ENCODE measurements around the gene PRRX2. TPM values are rescaled to one million over a fixed set of nuclear protein-coding genes. Genes with fewer than 3 reads are reported as not detected.

Gene PRRX2
- total and polyA plus RNA-seq, 2 donors (not counting 1 experiment from before 2014, with no cell fraction given), result not detected

DNA sequence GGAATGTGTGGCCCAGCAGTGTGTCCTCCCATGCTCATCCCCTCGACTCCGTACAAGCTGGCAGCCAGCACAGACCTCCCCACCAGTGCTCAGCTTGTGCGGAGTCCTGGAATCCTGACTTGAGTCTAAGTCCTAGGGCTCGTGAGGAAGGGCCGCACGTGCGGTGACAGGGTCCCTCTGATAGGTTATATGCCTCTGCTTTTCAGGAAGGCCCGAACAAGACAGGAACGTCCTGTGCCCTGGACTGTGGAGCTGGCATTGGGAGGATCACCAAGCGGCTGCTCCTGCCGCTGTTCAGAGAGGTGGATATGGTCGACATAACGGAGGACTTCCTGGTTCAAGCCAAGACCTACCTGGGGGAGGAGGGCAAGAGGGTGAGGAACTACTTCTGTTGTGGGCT, 31.6 kb upstream of the PRRX2 start:
- DNase-seq, result no peak
- Histone ChIP-seq H3K27ac (ENCODE audit: low read length in 2 of 2) (no peak overlapping the region), H3K36me3 (replicated peaks in 1 of 2; ENCODE audit: control extremely low read depth in 1 of 2, control insufficient read depth in 1 of 2, extremely low read depth in 1 of 2, insufficient read depth in 2 of 2, low read length in 1 of 2) (peaks cover 2 to 58% of the 10 kb centered on the region in 2 experiments), H3K9ac (ENCODE audit: low read length) (no peak overlapping the region), H3K79me2 (ENCODE audit: control insufficient read depth, insufficient read depth, low read length) (peaks cover 49% of the 10 kb centered on the region), H3K4me3 (ENCODE audit: control extremely low read depth in 1 of 5, extremely low read depth in 1 of 5, insufficient read depth in 1 of 5, low read depth in 2 of 5, low read length in 4 of 5) (no peak overlapping the region), H3K4me1 (ENCODE audit: control insufficient read depth in 2 of 2, insufficient read depth in 2 of 2, low read length in 2 of 2) (no peaks in the 10 kb centered on the region), H3K27me3 (replicated peaks in 1 of 4; ENCODE audit: control extremely low read depth in 1 of 4, control insufficient read depth in 3 of 4, insufficient read depth in 4 of 4, low read length in 3 of 4) (no peaks in the 10 kb centered on the region), H2AFZ (ENCODE audit: insufficient read depth, low read depth, low read length, poor library complexity, severe bottlenecking) (no peak overlapping the region), H3K9me3 (ENCODE audit: control extremely low read depth in 1 of 3, control insufficient read depth in 2 of 3, insufficient read depth in 1 of 3, low read length in 2 of 3) (no peaks in the 10 kb centered on the region), H3K4me2 (replicated peaks; ENCODE audit: low read depth, low read length, poor library complexity, severe bottlenecking) (no peak overlapping the region), H4K20me1 (ENCODE audit: control insufficient read depth, insufficient read depth, low read length, poor library complexity, severe bottlenecking) (peaks cover 77% of the 10 kb centered on the region)
- Mint-ChIP-seq H3K4me1 (peaks cover 25% of the 10 kb centered on the region), H3K27ac (no peak overlapping the region), H3K4me3 (no peak overlapping the region), H3K27me3 (no peaks in the 10 kb centered on the region), H3K9me3 (ENCODE audit: insufficient read depth) (no peaks in the 10 kb centered on the region)
- TF ChIP-seq CTCF (IDR thresholded peaks at IDR 0.05), result no peak
- TF ChIP-seq EZH2 (IDR thresholded peaks at IDR 0.05; ENCODE audit: borderline replicate concordance, insufficient read depth, low read depth, low read length, poor library complexity, severe bottlenecking), result no peak
- ChIA-PET POLR2A (no interaction called here), CTCF (interaction anchor here (1.0 kb wide), 1 partner anchor 9 kb away, joined by 4 read pairs; no protein-coding TSS in a partner anchor)
- ATAC-seq (ENCODE audit: low read depth), result no peak
- intact Hi-C loops (cut with micrococcal nuclease), result no loop called here
- 89% methylated on average over 13 of the region's 13 CpGs for whole genome bisulfite sequencing (ENCODE audit: insufficient coverage)

GRCh38 chr9:129635099-129636065, 30.1 kb upstream of the PRRX2 start:
- Histone ChIP-seq H3K9ac (ENCODE audit: low read length) (no peak overlapping the region), H3K79me2 (ENCODE audit: control insufficient read depth, insufficient read depth, low read length) (peaks cover 47% of the 10 kb centered on the region), H3K4me3 (ENCODE audit: control extremely low read depth in 1 of 5, extremely low read depth in 1 of 5, insufficient read depth in 1 of 5, low read depth in 2 of 5, low read length in 4 of 5) (no peak overlapping the region), H3K27me3 (replicated peaks in 1 of 4; ENCODE audit: control extremely low read depth in 1 of 4, control insufficient read depth in 3 of 4, insufficient read depth in 4 of 4, low read length in 3 of 4) (no peaks in the 10 kb centered on the region), H3K27ac (ENCODE audit: low read length in 2 of 2) (no peak overlapping the region), H3K9me3 (ENCODE audit: control extremely low read depth in 1 of 3, control insufficient read depth in 2 of 3, insufficient read depth in 1 of 3, low read length in 2 of 3) (no peaks in the 10 kb centered on the region), H3K36me3 (replicated peaks in 1 of 2; ENCODE audit: control extremely low read depth in 1 of 2, control insufficient read depth in 1 of 2, extremely low read depth in 1 of 2, insufficient read depth in 2 of 2, low read length in 1 of 2) (peaks cover 2 to 67% of the 10 kb centered on the region in 2 experiments), H3K4me1 (ENCODE audit: control insufficient read depth in 2 of 2, insufficient read depth in 2 of 2, low read length in 2 of 2) (peaks cover 1 to 3% of the 10 kb centered on the region in 2 donors), H2AFZ (ENCODE audit: insufficient read depth, low read depth, low read length, poor library complexity, severe bottlenecking) (no peak overlapping the region), H3K4me2 (replicated peaks; ENCODE audit: low read depth, low read length, poor library complexity, severe bottlenecking) (no peak overlapping the region), H4K20me1 (ENCODE audit: control insufficient read depth, insufficient read depth, low read length, poor library complexity, severe bottlenecking) (peaks cover 77% of the 10 kb centered on the region)
- peaks cover 22% of the 10 kb centered on the region for H3K4me1 Mint-ChIP-seq
- TF ChIP-seq EZH2 (IDR thresholded peaks at IDR 0.05; ENCODE audit: borderline replicate concordance, insufficient read depth, low read depth, low read length, poor library complexity, severe bottlenecking), result no peak
- TF ChIP-seq CTCF (IDR thresholded peaks at IDR 0.05), result no peak
- intact Hi-C loops (cut with micrococcal nuclease), result no loop called here
- ChIA-PET POLR2A (interaction anchor here (0.6 kb wide), 1 partner anchor 1385 kb away, joined by 4 read pairs; no protein-coding TSS in a partner anchor), CTCF (no interaction called here)
- no peaks in the 10 kb centered on the region for H3K9me3 Mint-ChIP-seq (ENCODE audit: insufficient read depth)
- no peak overlapping the region for H3K4me3 Mint-ChIP-seq
- DNase-seq (no peak), ATAC-seq (ENCODE audit: low read depth) (no peak)
- WGBS (ENCODE audit: insufficient coverage), result 97% methylated on average over 34 of the region's 34 CpGs
- H3K27me3 Mint-ChIP-seq, result no peaks in the 10 kb centered on the region
- no peak overlapping the region for H3K27ac Mint-ChIP-seq
